ENCODE results near the gene CAMSAP2.

CAMSAP2 gene

DNA sequence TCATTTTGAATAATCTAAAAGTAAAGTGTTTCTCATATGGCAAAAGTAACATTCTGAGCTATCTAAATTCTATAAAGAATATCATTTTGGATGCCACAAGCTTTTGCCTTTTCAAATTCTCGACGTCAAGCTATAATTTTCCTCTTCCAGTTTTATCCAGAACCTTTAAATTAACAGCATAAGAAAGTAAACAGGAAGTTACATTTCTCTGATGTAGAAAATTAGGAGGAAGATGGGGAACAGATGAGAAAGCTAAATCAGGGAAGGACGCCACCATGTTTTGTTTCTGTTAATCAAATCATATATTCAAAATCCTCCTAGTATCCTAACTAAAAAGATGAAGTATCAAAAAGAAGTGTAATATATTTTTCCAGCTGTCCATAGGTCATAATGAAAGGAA, 8.8 kb upstream of the CAMSAP2 start:
- H3K4me1 ChIP-seq (ENCODE audit: insufficient read depth, low read length, poor library complexity, severe bottlenecking), result peaks cover 4% of the 10 kb centered on the region
- H3K27me3 ChIP-seq (ENCODE audit: insufficient read depth, low read length, poor library complexity, severe bottlenecking), result no peaks in the 10 kb centered on the region
- TF ChIP-seq EZH2phosphoT487 (IDR thresholded peaks at IDR 0.05; ENCODE audit: borderline replicate concordance), result no peak
- TF ChIP-seq, protein P1, sequence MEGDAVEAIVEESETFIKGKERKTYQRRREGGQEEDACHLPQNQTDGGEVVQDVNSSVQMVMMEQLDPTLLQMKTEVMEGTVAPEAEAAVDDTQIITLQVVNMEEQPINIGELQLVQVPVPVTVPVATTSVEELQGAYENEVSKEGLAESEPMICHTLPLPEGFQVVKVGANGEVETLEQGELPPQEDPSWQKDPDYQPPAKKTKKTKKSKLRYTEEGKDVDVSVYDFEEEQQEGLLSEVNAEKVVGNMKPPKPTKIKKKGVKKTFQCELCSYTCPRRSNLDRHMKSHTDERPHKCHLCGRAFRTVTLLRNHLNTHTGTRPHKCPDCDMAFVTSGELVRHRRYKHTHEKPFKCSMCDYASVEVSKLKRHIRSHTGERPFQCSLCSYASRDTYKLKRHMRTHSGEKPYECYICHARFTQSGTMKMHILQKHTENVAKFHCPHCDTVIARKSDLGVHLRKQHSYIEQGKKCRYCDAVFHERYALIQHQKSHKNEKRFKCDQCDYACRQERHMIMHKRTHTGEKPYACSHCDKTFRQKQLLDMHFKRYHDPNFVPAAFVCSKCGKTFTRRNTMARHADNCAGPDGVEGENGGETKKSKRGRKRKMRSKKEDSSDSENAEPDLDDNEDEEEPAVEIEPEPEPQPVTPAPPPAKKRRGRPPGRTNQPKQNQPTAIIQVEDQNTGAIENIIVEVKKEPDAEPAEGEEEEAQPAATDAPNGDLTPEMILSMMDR (conservative IDR thresholded peaks at IDR 0.05; ENCODE audit: low read length), result no peak
- no peak overlapping the region for H3K9ac ChIP-seq (ENCODE audit: low read depth, low read length, poor library complexity, severe bottlenecking)
- no peaks in the 10 kb centered on the region for H3K36me3 ChIP-seq (ENCODE audit: insufficient read depth, low read length)
- H3K9me3 ChIP-seq (ENCODE audit: insufficient read depth, low read depth, low read length), result no peaks in the 10 kb centered on the region
- H2AFZ ChIP-seq (ENCODE audit: low read length), result peak overlapping the region; percentile 79
- no peaks in the 10 kb centered on the region for H3K79me2 ChIP-seq (ENCODE audit: insufficient read depth, low read length)
- no peaks in the 10 kb centered on the region for H3F3A ChIP-seq (ENCODE audit: low read depth)
- no peak overlapping the region for H3K4me2 ChIP-seq (ENCODE audit: low read depth, low read length, poor library complexity, severe bottlenecking)
- no peak overlapping the region for H3K4me3 ChIP-seq (ENCODE audit: low read length, poor library complexity, severe bottlenecking)
- H4K20me1 ChIP-seq (ENCODE audit: insufficient read depth, low read length, poor library complexity, severe bottlenecking), result no peaks in the 10 kb centered on the region
- no peaks in the 10 kb centered on the region for H3K9me2 ChIP-seq (replicated peaks; ENCODE audit: low read depth, low read length)

DNA sequence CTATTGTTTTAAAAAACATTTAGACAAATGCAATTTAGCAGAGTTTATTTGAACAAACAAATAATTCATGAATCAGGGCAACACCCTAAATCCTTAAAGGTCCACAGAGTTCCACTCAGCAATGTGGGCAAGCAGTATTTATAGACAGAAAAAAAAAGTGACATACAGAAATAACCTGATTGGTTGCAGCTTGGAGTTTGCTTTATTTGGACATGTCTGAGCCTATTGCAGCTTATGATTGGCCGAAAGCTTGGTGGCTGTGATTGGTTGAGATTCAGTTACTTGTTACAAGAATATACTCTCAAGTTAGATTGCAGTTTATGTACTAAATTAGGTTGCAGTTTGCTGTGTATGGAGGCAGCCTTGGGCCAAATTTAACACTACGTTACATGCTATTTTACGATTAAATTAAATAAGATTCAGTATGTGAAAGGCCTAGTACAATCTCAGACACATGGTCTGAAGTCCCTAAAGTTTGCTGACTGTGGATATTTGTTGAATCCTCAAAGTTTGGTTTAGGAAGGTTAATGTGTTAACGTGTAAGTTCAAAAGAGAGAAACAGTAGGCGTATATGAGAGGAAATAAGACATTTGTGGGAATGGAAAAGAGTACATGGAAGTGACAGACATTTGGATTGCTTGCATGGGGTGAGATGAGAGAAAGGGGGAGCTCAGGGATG, 6.9 kb upstream of the CAMSAP2 start:
- Histone ChIP-seq H3K4me3 (ENCODE audit: low read length, poor library complexity, severe bottlenecking) (no peak overlapping the region), H3K4me1 (ENCODE audit: insufficient read depth, low read length, poor library complexity, severe bottlenecking) (peaks cover 4% of the 10 kb centered on the region), H3K9me2 (replicated peaks; ENCODE audit: low read depth, low read length) (no peaks in the 10 kb centered on the region), H3K79me2 (ENCODE audit: insufficient read depth, low read length) (no peaks in the 10 kb centered on the region), H3K9ac (ENCODE audit: low read depth, low read length, poor library complexity, severe bottlenecking) (no peak overlapping the region), H3K9me3 (ENCODE audit: insufficient read depth, low read depth, low read length) (no peaks in the 10 kb centered on the region), H3K36me3 (ENCODE audit: insufficient read depth, low read length) (no peaks in the 10 kb centered on the region), H4K20me1 (ENCODE audit: insufficient read depth, low read length, poor library complexity, severe bottlenecking) (no peaks in the 10 kb centered on the region), H3F3A (ENCODE audit: low read depth) (no peaks in the 10 kb centered on the region), H2AFZ (ENCODE audit: low read length) (peak overlapping the region; percentile 71), H3K27me3 (ENCODE audit: insufficient read depth, low read length, poor library complexity, severe bottlenecking) (no peaks in the 10 kb centered on the region), H3K4me2 (ENCODE audit: low read depth, low read length, poor library complexity, severe bottlenecking) (no peak overlapping the region)
- TF ChIP-seq, protein P1 (conservative IDR thresholded peaks at IDR 0.05; ENCODE audit: low read length), result no peak
- TF ChIP-seq EZH2phosphoT487 (IDR thresholded peaks at IDR 0.05; ENCODE audit: borderline replicate concordance), result no peak

DNA sequence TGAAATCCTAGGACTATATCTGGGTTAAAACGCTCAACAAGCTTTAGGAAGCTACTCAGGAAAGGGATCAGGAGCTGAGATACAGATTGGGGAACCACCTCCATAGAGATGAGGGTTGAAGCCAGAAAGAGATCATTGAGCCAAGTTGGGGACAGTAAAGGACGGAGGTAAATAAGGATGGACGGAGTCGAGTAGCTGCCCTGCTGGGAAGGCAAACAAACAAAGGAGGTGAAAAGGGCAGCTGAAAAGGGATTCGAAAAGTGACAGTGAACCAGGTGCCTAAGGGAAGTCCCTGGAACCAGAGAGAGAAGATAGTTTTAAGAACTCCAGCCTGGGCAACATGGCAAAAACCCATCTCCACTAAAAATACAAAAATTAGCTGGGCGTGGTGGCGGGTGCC, 6.3 kb upstream of the CAMSAP2 start:
- H2AFZ ChIP-seq (ENCODE audit: low read length), result peak overlapping the region; percentile 71

More for the DNA sequence above, 6.3 kb upstream of the CAMSAP2 start:
- Histone ChIP-seq H3K79me2 (ENCODE audit: insufficient read depth, low read length) (no peaks in the 10 kb centered on the region), H3K9me2 (replicated peaks; ENCODE audit: low read depth, low read length) (no peaks in the 10 kb centered on the region), H3K4me3 (ENCODE audit: low read length, poor library complexity, severe bottlenecking) (no peak overlapping the region), H3K36me3 (ENCODE audit: insufficient read depth, low read length) (no peaks in the 10 kb centered on the region), H3K4me2 (ENCODE audit: low read depth, low read length, poor library complexity, severe bottlenecking) (no peak overlapping the region), H3K9me3 (ENCODE audit: insufficient read depth, low read depth, low read length) (no peaks in the 10 kb centered on the region), H3K4me1 (ENCODE audit: insufficient read depth, low read length, poor library complexity, severe bottlenecking) (peaks cover 4% of the 10 kb centered on the region), H3K9ac (ENCODE audit: low read depth, low read length, poor library complexity, severe bottlenecking) (no peak overlapping the region), H3F3A (ENCODE audit: low read depth) (no peaks in the 10 kb centered on the region), H3K27me3 (ENCODE audit: insufficient read depth, low read length, poor library complexity, severe bottlenecking) (no peaks in the 10 kb centered on the region), H4K20me1 (ENCODE audit: insufficient read depth, low read length, poor library complexity, severe bottlenecking) (no peaks in the 10 kb centered on the region)
- no peak for TF ChIP-seq EZH2phosphoT487 (IDR thresholded peaks at IDR 0.05; ENCODE audit: borderline replicate concordance)
- TF ChIP-seq, protein P1 (conservative IDR thresholded peaks at IDR 0.05; ENCODE audit: low read length), result no peak

All from Loucy (cell line).